NK-92 (cell line): ENCODE results near the gene KCNQ4.

Source experiments
- DNase-seq: peaks from one replicate; lab custom pipeline; 2025; ENCODE audit not compliant: unreplicated experiment; lab: John Stamatoyannopoulos, UW

Gene KCNQ4

GRCh38 chr1:40838980-40839942 lies 55.7 kb downstream of the KCNQ4 start:
- DNase-seq: no peak

- no peak for DNase-seq
Measured at GRCh38 chr1:40839943-40840335, 56.4 kb downstream of the KCNQ4 start.

GRCh38 chr1:40840526-40841323 lies 57.1 kb downstream of the KCNQ4 start:
- DNase-seq: no peak

GRCh38 chr1:40841602-40842001 lies 58.0 kb downstream of the KCNQ4 start:
- no peak for DNase-seq

GRCh38 chr1:40842207-40842606 lies 58.6 kb downstream of the KCNQ4 start:
- DNase-seq: no peak

- no peak for DNase-seq
Measured at GRCh38 chr1:40842691-40843090, 59.1 kb downstream of the KCNQ4 start.

- no peak for DNase-seq
Measured at GRCh38 chr1:40844079-40844478, 60.5 kb downstream of the KCNQ4 start.

GRCh38 chr1:40844887-40845878 lies 61.6 kb downstream of the KCNQ4 start:
- no peak for DNase-seq

- DNase-seq: no peak
Measured at GRCh38 chr1:40845895-40846294, 62.3 kb downstream of the KCNQ4 start.

- no peak for DNase-seq
Measured at GRCh38 chr1:40847023-40847745, 63.6 kb downstream of the KCNQ4 start.

- no peak for DNase-seq
Measured at GRCh38 chr1:40848530-40849189, 65.1 kb downstream of the KCNQ4 start.

- DNase-seq: peak; percentile 16
Measured at GRCh38 chr1:40849801-40850592, 66.4 kb downstream of the KCNQ4 start.

- DNase-seq: no peak
Measured at GRCh38 chr1:40851643-40852042, 68.1 kb downstream of the KCNQ4 start.

GRCh38 chr1:40853113-40853884 lies 69.7 kb downstream of the KCNQ4 start:
- no peak for DNase-seq

GRCh38 chr1:40853885-40854170 lies 70.2 kb downstream of the KCNQ4 start:
- DNase-seq: no peak

GRCh38 chr1:40855513-40855912 lies 71.9 kb downstream of the KCNQ4 start:
- DNase-seq: no peak

GRCh38 chr1:40856116-40856515 lies 72.5 kb downstream of the KCNQ4 start:
- no peak for DNase-seq

GRCh38 chr1:40856656-40857302 lies 73.2 kb downstream of the KCNQ4 start:
- no peak for DNase-seq
